ENCODE measurements around the gene SEBOX.
A peak's percentile ranks its signal among the peaks of the same experiment; 100 is the strongest.
"Not testable (repeated sequence)": the region's sequence is repeated elsewhere in the genome, so short reads cannot be mapped to it uniquely, and the experiment has no call there.

Gene SEBOX

DNA sequence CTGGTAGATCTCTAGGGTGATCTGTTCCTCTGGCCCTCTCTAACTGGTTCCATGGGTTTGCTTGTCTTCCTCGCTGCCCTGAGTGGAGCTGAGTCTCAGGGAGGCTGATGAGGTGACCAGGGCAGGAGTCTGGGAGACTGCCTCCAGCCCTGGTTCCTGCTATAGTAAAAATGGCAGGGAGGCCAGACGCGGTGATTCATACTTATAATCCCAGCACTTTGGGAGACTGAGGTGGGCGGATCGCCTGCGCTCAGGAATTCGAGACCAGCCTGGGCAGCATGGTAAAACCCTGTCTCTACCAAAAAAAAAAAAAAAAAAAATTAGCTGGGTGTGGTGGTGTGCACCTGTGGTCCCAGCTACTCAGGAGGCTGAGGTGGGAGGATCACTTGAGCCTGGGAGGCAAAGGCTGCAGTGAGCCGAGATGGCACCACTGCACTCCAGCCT, 26.2 kb downstream of the SEBOX start:
- DNase-seq (ENCODE audit: low read depth) = not testable (repeated sequence)

DNA sequence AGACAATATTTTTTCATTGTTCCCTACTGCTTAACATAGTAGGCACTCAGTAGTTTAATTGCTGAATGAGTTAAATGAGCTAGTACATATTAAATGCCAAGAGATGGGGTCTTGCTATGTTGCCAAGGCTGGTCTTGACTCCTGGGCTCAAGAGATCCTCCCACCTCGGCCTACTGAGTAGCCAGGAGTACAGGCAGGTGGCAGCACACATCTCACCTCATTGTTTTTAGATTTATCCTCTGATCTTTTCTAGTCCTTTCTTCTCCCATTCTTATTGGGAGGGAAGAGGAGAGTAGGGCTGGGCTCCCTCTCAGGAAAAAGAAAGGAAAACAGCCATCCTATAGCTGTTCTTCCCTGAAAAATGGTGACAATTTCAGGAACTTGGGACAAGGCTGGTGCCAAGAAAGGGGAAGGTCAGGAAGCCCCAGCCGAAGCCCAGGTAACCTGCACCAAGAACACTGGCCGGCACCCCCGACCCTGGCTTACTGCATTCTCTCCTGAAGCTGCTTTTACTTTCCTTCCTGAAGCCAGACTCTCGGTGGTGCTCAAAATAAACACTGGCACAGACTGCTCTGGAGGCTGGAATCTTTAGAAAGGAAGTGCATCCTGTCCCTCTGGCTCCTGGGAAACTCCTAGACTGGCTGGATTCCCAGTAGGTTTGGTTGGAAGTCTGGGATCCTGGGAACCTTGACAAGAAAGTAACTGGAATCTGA, 26.8 kb downstream of the SEBOX start:
- DNase-seq (ENCODE audit: low read depth) = no peak

DNA sequence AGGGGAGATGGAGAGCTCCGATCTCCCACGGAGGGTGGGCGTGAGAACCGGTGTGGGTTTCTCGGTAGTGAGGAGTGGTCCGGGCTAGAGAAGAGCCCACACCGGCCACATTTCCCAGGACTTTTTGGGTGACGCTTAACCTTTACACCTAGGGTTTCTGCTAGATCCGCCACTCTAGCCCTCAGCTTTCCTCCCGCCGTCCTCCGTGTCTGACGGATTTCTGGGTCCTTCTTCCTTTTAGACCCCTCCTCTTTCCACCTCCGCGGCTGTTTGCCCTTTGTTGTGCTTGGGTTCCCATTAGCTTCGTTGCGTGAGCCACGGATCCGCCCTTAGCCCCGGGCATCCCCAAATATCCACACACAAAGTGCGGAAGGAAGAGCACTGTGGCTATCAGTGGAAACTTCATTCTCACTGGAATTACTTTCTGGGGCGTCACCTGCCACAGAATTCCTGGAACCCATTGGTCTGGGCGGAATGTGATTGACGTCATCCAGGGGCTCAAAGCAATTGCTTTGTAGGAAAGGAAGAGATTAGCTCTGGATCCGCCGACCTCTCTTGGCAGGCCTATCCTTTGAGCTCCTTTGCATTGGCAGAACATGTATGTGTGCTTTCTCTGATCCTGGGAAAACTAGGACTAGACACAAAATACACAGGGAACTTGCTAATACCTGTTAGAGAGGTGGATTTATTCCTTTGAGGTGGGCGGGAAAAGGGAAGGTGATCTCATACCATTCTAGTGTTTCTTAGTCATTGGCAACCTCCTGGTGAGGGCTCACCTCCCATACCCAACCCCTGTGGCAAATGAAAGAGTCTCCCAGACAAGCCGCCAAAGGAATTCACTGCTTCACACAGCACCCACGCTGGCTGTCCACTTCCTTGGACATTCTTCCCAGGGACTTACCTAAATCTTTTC, 28.8 kb downstream of the SEBOX start:
- DNase-seq (ENCODE audit: low read depth) = peak; percentile 53

DNA sequence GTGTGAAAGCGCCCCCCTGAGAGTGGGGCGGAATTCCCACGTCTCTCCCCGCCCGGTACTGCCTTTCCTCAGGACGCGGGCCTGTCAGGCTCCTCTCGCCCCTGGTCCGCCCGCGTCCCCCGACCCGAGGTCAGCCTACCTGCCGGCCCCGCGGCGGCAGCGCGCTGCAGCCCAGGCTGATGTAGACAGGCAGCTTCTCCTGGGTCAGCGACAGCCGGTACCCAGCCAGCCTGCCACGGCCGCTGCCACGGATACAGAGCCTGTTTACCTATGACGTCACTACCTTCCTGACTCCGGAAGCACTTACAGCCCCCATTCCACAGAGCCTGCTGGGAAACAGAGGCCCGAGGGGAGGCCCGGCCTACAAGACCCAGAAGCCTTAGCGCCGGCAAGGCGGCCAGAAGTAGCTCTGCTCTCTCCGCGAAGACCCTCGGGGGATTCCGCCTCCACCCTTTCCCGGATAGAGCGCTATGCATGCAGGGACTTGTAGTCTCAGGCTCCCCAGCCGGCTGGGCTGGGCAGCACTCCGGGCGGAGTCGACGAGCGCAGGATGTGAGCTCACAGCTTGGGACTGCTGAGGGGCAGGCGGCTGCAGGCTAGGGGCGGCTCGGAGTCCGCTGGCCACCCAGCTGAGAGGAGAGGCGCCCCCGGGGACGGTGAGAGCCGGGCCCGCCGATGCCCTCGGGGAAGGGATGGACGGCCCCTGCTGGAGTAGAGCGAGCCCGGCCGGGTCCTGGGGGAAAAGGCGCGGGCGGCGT, 29.6 kb downstream of the SEBOX start, which contains the start of the genes IFT20 and TNFAIP1:
Gene IFT20 (minus strand): TSS at position 272 of the 758 bp plus-strand sequence. CDS start 3,487 bp downstream, outside the sequence.
Gene TNFAIP1 (plus strand): TSS at position 561 of the 758 bp plus-strand sequence. CDS start 3,761 bp downstream, outside the sequence.
- peak; percentile 100 for DNase-seq (ENCODE audit: low read depth)

DNA sequence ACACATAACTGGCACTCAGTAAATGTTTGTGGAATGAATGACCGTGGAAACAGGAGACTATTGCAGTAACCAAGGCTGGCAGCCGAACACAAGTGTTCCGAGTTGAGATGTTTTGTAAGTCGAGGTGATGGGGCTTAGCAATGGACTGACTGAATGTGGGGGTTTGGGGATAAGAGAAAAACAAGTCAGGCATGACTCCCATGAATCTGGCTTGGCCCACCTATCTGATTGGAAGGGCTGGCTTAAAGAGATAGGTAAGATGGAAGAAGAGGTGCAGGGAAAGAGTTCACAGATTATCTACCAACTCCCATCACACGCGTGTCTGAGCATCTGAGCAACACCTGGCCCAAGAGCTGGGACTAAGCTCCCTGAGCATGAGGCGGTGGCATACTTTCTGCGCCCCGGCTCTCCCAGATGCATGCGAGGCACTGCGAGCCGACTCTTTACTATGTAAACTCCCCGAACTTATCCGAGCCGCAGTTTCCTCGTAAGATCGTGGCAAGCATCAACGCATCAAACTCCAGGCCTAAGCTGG, 30.3 kb downstream of the SEBOX start:
- peak; percentile 29 for DNase-seq (ENCODE audit: low read depth)

DNA sequence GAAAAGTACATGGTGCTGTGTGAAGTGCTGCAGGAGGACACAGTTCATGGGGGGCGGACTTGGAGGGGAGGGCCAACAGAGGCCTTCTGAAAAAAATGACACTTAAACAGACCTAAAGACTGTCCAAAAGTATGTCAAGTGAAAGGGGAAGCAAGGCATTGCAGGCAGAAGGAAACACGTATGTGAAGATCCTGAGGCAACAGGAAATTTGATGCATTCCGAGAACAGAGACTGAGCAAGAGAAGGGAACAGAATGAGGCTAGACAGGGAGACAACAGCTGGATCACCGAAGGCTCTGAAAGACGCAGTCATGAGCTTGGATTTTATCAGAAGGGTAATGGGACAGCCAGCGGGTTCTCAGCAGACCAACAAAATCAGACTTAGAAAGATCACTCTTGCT, 30.8 kb downstream of the SEBOX start:
- DNase-seq (ENCODE audit: low read depth) = no peak

DNA sequence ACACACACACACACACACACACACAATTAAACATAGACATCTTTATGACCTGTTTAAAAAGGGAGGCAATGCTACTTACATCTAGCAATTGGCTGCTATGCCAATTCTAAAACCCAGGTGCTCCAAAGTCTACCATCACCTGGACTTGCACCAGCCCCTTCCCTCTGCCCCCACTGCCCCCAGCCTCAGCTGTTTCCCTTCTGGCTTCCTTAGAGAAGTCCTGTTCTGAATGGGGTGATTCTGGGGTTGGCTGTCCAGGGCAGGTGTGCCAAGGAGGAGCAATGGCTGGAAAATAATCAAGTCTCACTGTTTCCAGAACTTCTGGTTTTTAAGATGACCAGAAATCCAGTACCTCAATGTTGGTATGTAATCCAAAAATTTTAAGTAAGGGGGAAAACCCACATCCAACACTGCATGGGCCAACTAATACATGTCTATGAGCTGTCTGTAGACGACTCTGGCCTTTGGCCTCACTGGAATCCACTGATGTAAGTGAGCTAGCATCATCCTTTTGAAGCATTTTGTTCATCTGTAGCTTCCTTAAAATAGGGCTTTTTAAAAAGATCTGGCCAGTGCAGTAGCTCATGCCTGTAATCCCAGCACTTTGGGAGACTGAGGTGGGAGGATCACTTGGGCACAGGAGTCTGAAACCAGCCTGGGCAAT, 31.8 kb downstream of the SEBOX start:
- no peak for DNase-seq (ENCODE audit: low read depth)

DNA sequence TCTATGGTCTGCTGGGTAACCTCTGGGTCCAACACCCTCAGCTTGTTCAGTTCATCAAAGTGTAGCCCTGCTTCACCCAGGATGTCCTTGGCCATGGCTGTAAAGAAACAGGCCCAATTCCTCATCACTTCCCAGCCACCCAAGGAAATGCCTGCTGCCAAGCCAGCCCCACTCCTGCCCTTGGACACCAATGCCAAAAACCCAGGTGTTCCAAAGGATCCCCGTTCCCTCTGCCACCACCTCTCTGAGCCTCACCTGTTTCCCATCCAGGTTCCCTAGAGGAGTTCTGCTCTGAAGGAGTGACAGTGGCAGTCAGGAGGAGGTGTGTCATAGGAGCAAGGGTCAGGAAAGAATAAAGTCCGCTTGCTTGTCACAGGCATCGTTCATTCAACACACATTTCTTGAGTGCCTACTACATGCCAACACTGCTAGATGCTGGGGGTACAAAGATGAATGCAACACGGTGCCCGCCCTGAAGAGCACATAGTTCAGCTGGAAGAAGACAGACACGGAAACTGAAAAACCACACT, 33.0 kb downstream of the SEBOX start:
- no peak for DNase-seq (ENCODE audit: low read depth)

DNA sequence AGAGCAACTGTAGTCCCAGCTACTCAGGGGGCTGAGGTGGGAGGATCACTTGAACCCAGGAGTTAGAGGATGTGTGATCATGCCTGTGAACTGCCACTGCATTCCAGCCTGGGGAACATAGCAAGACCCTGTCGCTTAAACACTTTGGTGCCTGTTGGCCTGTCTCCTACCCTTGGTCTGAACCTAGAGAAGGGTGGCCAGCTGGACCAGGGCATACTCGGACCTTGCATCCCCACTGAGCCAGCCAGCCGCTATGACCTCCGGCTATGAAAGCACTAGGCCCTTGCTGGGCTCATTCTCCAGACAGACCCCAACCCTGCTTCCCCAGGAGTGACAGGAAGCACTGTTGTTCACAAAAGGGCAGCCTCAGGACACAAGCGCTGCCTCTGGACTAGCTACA, 34.3 kb downstream of the SEBOX start:
- DNase-seq (ENCODE audit: low read depth) = no peak

DNA sequence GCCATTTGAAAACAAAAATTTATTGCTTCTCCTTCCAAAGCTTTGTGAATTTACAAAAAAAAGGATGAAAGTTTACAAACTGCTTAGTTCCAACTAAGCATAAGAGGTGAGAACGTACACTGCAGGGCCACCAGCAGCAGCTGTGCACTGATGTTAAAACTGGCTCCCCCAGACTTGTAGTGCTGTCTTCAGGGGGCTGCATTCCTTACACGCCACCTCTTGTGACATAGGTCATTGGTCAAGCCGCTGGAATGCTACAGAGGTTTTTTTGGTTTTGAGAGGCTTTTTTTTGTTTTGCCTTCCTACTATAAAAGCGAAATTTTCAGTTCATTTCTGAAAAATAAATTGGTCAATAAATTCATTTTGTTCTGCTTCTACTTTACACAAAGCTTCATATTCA, 36.7 kb downstream of the SEBOX start:
- DNase-seq (ENCODE audit: low read depth) = no peak

DNA sequence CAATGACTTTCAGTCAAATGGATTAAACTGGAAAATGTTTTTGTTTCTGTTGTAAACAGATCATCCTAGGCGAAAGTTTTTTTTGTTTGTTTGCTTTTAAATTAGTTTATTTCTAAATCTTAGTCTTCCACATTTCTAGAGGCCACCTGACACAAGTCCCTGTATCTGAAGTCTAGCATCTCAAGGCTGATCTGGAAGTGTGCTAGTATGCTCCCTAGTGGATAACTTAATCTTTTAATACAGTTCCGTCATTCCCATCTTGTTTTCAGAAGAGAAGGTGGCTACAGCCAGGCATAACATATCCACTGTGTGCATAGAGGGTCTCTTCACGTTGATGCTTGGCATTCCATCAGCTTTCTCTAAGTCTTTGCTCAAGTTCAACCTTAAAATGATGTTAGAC, 37.3 kb downstream of the SEBOX start:
- no peak for DNase-seq (ENCODE audit: low read depth)

DNA sequence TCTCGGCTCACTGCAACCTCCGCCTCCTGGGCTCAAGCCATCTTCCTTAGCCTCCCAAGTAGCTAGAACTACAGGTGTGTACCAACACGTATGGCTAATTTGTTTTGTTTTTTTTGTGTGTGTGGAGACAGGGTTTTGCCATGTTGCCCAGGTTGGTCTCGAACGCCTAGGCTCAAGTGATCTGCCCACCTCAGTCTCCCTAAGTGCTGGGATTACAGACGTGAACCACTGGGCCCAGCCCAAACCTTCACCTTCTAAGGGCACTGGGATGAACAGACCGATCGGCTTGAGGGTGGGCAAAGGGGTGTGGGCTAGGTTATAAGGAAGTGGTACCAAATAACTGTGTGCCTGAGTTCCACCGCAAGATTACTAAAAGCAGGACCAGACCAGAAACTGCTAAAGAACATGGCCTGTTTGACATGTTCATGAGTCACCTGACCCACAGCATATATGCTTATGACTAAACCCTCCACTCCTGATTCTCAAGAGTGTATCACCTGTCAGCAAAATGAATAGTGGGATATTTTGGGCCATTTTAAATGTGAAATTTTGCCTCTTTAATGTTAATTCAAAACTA, 37.9 kb downstream of the SEBOX start:
- DNase-seq (ENCODE audit: low read depth) = no peak

DNA sequence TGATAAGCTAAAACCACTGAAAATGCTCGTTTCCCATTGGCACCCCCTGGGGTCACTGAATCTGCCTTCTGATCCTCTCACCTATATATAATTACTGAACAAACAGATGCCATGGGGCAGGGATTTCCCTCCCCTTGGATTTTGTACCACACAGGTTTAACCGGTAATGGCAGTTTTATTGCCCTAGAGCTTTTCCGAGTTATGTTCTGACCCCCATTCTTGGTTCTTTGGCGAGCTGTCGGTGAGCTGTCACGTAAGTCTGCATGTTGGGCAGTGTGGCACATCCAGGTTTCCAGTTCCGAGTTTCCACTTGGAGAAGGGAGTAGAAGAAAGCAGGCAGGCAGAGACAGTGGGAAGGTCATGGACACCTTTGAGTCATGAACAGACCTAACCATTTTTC, 38.9 kb downstream of the SEBOX start:
- no peak for DNase-seq (ENCODE audit: low read depth)

DNA sequence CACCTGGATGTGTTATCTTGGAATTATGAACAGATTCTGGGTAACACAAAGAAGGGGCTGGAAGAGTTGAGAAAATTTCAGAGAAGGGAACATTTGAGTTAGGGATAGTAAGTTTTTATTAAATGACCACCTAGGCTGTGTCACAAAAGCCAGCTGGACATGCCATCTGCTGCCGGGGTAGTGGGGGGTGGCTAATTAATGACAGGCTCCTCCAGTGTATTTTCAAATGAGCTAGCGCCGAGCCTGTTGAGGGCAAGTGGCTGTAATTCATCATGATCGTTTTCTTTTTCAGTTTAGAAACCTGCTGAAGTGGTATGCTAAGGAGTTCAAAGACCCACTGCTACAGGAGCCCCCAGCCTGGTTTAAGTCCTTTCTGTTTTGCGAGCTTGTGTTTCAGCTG, 39.8 kb downstream of the SEBOX start:
- DNase-seq (ENCODE audit: low read depth) = no peak

DNA sequence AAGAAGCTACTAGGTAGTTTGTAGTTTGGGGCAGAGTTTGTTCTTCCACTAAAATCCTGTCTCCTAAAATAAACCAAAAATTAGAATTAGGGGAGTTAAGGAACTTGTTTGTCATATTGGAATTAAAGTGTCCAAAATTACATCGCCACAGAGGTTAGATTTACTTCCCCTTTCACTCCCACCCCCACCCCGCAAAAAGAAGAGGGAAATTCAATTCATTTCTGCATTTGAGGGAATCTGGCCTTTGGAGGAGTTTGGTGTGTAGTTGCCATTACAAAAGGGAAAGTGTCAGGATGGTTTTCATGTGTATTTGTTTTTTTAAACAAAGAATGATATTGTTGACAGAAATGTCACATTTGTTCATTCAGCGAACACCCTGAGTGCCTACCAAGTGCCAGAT, 40.2 kb downstream of the SEBOX start:
- no peak for DNase-seq (ENCODE audit: low read depth)

DNA sequence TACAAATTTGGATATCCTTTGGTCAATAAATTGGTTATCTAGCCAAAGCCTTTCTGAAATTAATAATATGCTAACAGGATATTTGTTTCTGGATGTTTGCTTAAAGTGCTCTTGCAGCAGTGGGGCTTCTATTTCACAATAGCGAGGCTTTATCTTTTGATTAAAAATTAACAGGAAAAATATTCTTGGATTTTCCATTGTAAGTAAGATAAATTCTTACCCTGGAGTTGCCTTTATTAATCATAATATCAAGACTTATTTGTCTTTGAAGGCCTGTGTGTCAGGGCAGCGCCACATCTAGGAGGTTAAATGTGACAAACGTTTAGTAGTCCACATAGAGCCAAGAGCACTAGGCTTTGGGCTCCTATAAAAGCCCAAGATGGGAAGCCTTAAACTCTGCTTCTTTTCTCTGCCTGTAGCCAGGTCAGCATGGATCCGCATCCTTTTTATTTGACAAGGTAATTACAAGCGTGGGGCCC, 40.7 kb downstream of the SEBOX start:
- DNase-seq (ENCODE audit: low read depth) = no peak

DNA sequence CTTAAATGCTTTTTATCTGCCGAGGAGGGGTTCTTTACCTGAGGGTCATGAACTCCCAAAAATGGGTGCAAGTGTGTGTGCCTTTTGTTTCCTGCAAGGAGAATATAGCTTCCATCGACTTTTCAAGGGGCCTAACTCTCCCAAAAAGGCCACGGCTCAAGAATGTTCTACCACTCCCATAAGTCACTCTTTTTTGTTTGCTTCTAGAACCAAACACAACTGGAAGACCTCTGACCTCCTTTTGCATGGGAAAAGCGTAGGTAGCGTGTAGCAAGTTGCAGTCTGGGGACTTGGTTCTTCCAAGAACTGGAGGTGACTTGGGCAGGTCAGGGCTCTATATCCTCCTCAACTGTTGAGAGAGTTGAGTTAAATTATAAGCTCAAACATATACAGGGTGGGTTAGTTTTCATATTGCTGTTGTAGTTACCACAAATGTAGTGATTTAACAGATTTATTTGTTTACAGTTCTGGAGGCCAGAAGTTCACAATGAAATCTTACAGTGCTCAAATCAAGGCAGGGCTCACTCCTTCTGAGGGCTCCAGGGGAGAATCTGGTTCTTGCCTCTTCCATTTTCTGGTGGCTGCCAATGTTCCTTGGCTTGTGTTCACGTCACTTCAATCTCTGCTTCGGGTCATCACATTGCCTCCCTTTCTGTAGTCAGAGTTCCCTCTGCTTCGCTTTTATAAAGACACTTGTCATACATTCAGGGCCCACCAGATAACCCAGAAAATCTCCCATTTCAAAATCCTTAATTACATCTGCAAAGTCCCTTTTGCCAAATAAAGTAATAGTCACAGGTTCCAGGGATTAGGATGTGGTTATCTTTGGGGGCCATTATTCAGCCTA, 44.6 kb downstream of the SEBOX start:
- DNase-seq (ENCODE audit: low read depth) = no peak

DNA sequence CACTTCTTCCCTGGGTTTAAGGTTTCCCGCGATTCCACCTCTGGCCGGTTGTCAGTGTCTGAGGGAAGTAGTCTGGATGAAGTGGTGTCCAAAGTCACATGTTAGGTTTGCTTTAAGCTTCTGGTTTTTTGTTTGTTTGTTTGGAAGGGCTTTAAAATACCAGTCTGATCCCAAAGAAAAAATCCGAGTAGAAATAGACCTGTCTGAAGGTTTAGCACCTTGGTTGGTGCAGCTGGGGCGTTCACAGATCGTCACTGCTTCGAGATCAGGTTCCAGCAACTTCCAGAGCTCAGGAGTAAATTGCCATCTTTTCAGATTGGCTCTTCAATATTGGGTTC, 45.4 kb downstream of the SEBOX start:
- no peak for DNase-seq (ENCODE audit: low read depth)

DNA sequence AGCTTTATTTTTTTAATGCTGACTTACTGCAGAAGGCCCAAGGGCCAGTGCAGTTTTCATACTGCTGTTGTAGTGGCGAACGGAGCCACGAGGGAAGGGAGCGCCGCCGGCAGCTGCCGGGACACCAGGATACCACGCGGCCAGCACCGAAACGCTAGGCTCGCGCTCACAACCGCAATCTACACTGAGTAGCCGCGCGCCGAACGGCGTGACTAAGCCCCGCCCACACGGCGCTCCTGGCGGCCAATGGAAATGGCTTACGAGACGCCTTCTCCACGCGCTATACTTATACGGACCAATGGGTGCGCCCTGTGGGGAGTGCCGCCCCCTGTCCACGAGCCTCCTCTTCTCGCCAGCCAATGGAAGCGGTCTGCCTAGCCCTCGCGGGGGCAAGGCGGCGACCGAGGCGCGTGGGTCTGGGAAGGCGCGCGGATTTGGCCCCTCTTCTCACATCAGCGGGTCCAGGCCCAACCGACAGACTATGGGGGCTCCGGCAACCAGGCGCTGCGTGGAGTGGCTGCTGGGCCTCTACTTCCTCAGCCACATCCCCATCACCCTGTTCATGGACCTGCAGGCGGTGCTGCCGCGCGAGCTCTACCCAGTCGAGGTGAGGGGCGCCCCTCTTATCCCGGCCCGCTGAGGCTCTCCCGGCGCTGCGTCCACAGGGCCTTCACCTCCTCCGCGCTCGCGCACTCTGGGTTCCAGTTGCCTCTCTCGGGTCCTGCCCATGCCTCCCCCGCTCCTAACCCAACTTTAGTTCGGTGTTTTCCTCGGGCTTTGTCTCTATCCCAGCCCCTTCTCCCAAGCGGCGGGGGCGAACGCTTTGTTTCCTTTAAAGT, 46.0 kb downstream of the SEBOX start, which contains the start of gene TMEM97:
Gene TMEM97 (plus strand): TSS at position 442 of the 839 bp plus-strand sequence. CDS start 40 bp downstream, at position 482.
- DNase-seq (ENCODE audit: low read depth) = peak; percentile 93

All from stromal cell of bone marrow (primary cell).